Ramos (cell line): ENCODE results near the gene ZNF814.
"Not testable (repeated sequence)": the region's sequence is repeated elsewhere in the genome, so short reads cannot be mapped to it uniquely, and the experiment has no call there.

Source experiments
- in situ Hi-C: fragments of 300-500 bp; cut with MboI; formaldehyde crosslinking; loops from one replicate; pipeline ENCODE4 v1.14.3; 2022; ENCODE audit warnings: low sequenced_read_pairs; ENCODE audit not compliant: unreplicated experiment

Gene ZNF814

GRCh38 chr19:57888560-57889231 is at the start of gene ZNF814:
TSS of gene ZNF814 (minus strand) at chr19:57889037. CDS start at chr19:57888802, 235 bp downstream.
- in situ Hi-C loops, result no loop called here

GRCh38 chr19:57935731-57936130 is 46.9 kb upstream of the ZNF814 start:
- in situ Hi-C loops, result no loop called here

GRCh38 chr19:57934820-57935665 is 46.2 kb upstream of the ZNF814 start, which contains the start of gene ZNF418:
TSS of gene ZNF418 (minus strand) at chr19:57935402. CDS start at chr19:57933822, 1,580 bp downstream.
- in situ Hi-C loops, result no loop called here

- in situ Hi-C loops, result no loop called here
These were observed 38.8 kb upstream of the ZNF814 start for GRCh38 chr19:57927587-57927986.

- in situ Hi-C loops, result not testable (repeated sequence)
These were observed 27.5 kb upstream of the ZNF814 start, which contains the start of gene ZNF417 for GRCh38 chr19:57916168-57916995. TSS of gene ZNF417 (minus strand) at chr19:57916592. CDS start at chr19:57916411, 181 bp downstream.

- in situ Hi-C loops, result no loop called here
These were observed 25.7 kb upstream of the ZNF814 start for GRCh38 chr19:57914531-57914930.

- in situ Hi-C loops, result no loop called here
These were observed 18.6 kb upstream of the ZNF814 start for GRCh38 chr19:57907394-57907793.

- in situ Hi-C loops, result no loop called here
These were observed 16.4 kb upstream of the ZNF814 start for GRCh38 chr19:57905258-57905657.

- in situ Hi-C loops, result no loop called here
These were observed 14.9 kb upstream of the ZNF814 start for GRCh38 chr19:57903618-57904184.

GRCh38 chr19:57900311-57900710 is 11.5 kb upstream of the ZNF814 start:
- in situ Hi-C loops, result no loop called here

GRCh38 chr19:57890706-57891105 is 1.9 kb upstream of the ZNF814 start:
- in situ Hi-C loops, result not testable (repeated sequence)

GRCh38 chr19:57888107-57888559 is 704 bp downstream of the ZNF814 start:
- in situ Hi-C loops, result no loop called here

- in situ Hi-C loops, result no loop called here
These were observed 1.5 kb downstream of the ZNF814 start for GRCh38 chr19:57887195-57887941.

GRCh38 chr19:57886046-57886445 is 2.8 kb downstream of the ZNF814 start:
- in situ Hi-C loops, result no loop called here

- in situ Hi-C loops, result not testable (repeated sequence)
These were observed 14.7 kb downstream of the ZNF814 start for GRCh38 chr19:57873883-57874799.

- in situ Hi-C loops, result no loop called here
These were observed 16.4 kb downstream of the ZNF814 start for GRCh38 chr19:57872450-57872849.

- in situ Hi-C loops, result no loop called here
These were observed 18.6 kb downstream of the ZNF814 start for GRCh38 chr19:57870225-57870624.

GRCh38 chr19:57869655-57870054 is 19.2 kb downstream of the ZNF814 start:
- in situ Hi-C loops, result not testable (repeated sequence)
